NCI-H2107 (cell line): ENCODE measurements around the gene ADGRB3.

Experiments
- DNase-seq: peaks from one replicate; lab custom pipeline; 2025; lab: John Stamatoyannopoulos, UW

ADGRB3 gene

DNA sequence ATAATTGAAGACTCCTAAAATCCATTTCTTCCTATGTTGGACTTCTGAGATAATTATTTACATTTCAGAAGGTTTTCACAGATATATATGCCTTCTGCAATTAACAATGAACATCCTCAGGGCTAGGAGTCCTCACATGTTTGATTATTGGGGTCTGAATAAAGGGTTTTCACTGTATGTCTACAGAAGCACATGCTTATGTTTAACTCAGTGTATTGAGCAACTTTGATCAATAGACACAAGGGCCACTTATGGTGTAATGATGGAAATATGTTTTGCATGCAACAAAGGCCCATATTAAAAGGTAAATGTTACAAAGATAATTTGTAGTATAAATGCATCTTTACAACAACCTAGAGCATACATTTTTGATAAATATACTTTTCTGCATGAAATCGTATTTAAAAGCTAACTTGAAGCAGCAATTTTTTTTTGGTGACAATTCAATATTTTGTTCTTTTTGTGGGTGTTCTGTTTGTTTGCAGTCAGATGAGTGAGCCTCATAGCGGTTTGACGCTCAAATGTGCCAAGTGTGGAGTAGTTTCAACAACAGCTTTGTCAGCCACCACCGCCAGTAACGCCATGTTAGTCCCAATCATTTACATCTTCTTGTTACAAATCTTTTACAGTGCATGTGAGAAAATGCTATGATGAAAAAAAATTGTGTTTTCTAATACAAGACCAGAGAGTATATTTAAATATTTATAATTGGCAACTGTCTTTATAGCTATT lies 703.5 kb downstream of the ADGRB3 start:
- no peak for DNase-seq

DNA sequence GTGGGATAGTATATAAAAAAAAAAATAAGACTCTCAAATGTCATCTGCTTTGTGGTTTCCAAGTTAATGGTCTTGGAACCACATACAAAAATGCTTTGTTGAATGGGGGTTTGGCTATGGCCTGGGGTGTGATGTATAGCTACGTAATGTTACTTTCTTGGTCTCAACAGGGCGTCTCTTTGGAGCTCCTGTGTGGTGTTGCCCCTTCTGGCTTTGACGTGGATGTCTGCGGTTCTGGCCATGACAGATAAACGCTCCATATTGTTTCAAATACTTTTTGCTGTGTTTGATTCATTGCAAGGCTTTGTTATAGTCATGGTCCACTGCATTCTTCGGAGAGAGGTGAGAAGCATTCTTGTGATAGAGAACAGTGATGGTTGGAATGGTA lies 704.1 kb downstream of the ADGRB3 start:
- no peak for DNase-seq

DNA sequence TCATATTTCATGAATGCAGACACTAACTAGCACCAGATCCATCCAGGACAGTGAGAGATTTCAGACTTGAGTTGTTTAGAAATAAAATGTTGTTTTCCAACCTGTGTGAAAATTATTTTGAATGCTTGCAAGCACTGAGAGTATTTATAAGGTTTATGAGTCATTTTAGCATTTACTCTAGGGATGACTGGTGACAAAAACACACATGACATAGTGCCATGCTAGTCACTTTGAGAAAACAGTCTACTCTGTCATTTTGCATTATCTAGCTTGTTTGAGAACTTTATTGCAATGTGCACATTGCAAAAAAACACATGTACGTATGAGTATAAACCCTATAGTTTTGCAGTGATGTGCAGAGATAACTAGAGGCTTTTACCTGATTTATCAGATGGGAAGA lies 705.1 kb downstream of the ADGRB3 start:
- DNase-seq: no peak

DNA sequence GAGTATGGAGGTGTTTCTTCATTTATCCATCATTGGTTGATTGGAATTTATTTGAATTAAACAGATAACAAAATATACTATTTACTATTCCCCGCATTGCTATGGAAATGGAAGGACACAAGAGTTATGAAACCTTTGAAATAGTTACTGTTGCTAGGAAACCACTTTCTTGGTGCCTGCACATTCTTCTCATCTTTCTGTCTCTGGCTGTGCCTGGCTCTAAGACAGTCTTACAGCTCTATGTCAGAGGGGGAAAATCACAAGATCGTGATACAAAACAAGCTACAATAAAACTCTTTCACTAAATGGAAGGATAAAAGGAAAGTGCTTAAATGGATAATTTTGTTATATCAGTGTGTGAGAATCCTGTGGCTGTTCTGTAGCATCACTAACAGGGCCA lies 708.8 kb downstream of the ADGRB3 start:
- no peak for DNase-seq

DNA sequence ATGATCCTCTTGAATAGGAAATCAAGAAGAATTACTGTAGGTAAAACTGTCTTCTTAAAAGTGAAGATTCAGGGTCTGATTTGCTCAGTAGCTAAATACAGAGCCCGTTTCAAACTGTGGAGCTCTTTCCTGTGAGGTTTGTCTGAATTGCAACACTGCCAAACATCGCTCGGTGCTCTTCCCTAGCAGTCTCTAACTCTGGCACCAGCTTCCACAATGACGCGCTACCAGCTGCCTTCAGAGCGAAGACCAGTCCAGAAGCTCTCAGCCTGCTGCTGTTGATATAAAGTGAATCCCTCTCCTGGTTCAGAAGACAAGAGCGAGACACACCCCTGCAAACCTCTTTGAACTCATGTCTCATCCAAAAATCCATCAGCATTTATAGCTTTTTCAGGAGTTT lies 714.7 kb downstream of the ADGRB3 start:
- DNase-seq: no peak

DNA sequence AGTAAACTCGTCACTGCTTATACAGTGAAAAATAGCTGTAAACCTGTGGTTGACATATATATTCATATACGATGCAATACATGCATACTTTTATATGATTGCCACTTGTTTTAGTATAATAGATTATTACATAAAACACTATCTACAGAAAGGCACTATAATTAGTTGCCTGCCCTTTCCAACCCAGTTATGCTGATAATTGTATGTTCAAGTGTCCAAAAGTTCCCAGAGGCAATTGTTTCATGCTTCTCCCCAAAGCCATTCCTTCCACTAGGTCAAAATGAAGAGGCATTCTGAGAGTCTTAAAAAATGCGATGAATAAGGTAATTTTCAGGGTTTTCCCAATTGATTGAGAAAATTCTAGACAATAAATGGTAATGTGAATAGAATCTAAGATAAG lies 727.1 kb downstream of the ADGRB3 start:
- no peak for DNase-seq

DNA sequence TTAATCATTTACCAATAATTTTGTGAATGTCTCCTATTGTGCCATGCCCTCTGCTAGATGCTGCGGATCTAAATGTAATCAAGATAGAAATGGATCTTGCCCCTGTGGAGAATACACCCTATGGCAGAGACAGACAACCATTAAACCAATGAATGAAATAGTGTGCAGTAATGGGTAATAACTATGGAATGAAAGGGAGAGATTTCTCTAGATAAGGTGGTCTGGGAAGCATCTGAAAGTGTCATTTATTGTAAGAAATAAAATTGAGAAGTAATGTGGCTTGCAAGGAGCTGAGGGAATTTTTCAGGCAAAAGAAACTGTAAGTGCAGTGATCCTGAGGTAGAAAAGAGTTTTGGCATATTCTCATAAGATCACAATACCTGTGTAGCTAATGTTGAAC lies 731.7 kb downstream of the ADGRB3 start:
- DNase-seq: no peak

DNA sequence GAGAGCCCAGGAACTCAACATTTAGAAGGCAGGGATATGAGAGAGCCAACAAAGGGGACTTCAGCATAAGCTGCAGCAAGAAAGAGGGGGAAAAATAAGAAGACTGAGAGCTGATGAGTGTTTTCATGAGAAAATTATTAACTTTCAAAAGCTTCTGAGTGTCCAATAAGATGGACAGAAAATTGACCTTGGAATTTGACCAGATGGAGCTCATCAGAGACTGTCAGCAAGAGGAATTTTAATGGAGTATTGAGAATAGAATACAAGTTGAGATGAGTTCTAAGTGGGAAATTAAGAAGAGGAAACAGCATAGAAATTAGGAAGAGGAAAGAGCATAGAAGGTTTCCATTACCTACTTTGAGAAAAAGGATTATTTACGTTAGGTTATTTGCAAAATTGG lies 733.5 kb downstream of the ADGRB3 start:
- no peak for DNase-seq

DNA sequence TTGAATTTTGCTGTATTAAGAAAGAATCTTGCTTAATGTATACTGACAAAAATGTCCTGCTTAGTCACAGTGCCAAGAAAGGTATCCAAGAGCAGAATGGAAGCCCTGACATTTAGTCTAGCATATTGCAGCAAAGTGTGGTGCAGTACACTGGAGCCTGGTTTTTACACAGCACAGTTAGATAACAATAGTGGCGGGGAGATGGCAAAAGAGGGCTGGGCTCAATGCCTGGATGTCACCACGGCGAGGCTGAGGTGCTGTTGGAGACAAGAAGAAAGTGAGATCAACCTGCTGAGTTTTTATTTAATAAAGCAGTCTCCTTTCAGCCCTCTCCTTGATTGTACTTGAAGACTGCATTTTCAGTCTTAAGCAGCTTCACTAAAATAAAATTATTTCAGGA lies 735.7 kb downstream of the ADGRB3 start:
- DNase-seq: no peak

DNA sequence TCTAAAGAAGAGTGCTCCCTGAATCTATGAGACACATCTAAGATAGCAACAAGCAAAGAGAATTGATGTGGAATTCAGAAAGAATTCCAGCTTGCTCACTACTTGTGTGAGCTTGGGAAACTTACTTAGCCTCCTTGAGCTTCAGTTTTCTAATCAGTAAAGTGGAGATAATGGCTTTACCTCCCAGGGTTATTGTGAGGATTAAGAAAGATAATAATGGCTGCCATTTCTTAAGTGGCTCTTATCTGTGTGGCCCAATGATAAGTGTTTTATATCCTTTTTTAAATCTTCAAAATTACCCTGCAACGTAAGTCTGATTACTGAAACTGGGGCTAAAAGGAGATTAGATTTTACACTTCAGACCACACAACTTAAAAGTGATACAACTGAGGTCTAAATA lies 743.2 kb downstream of the ADGRB3 start:
- DNase-seq: no peak

DNA sequence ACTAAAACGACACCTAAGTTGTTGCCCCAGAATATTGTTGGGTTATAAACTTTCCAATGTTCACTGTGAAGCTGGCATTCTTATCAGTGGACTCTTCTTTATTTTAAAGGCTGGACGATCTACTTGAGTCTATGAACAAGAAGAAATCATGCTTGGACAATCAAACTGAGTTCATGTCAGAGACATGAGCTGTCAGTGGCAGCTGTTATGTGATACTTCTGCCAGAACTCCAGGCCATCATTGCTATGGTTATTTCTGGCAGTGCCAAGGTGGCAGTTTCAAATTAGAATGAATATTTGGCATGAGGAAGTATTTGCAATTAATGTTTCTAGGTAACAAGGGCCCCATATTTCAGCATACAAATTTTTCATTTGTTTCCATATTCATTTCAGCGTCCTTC lies 744.4 kb downstream of the ADGRB3 start:
- DNase-seq: no peak

DNA sequence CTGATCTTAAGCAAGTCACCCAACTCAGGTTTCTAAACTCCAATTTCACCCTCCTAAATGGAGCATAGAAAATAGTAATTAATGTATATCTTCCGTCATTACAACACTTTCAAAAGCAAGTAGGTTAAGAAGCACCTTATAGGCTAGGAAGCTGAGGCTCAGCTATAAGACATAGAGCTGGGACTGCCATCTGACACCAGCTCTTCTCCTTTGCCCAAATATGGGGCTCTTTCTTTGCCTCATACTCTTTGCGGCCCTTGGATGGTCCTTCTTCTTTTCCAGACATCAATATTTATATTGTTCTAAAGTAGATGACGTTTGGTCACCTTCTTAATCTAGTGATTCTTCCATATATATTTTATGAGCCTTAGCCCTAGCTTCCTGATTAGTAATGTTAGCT lies 748.5 kb downstream of the ADGRB3 start:
- DNase-seq: no peak

DNA sequence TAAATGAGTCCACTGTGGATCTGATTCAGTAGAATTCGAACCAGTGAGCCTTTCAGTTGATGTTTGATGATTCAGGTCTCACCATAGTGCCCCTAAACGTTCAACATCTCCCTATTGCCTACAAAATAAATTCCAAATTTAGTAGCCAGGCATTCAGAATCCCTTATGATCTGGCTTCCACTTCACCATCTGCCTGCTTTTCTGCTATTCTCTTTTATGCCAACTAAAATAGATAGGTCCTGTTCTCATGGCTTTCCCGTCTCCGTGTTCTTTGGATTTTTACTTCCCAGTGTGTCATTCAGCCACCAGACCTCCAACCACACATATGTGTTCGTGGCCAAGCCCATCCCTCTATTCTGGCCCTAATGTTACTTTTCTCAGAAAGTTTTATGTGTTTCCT lies 751.3 kb downstream of the ADGRB3 start:
- no peak for DNase-seq

DNA sequence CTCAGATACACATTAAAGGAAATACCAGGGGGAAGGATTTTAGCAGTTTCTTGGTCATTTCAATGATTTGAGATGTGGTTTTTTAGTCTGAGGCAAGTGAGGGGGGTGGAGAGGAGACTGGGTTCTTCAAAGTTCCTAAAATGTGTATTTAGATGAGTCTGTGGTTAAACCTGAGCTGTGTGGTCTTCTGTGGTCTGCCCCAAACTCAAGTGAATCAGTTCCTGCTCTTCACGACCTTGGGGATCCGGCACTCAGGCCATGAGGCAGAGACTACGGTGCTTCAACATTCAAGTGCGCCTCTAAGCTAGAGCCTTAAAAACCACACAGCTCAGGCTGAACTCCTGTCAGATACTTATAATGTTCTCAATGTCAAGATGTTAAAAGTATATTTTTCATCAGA lies 755.0 kb downstream of the ADGRB3 start:
- no peak for DNase-seq

DNA sequence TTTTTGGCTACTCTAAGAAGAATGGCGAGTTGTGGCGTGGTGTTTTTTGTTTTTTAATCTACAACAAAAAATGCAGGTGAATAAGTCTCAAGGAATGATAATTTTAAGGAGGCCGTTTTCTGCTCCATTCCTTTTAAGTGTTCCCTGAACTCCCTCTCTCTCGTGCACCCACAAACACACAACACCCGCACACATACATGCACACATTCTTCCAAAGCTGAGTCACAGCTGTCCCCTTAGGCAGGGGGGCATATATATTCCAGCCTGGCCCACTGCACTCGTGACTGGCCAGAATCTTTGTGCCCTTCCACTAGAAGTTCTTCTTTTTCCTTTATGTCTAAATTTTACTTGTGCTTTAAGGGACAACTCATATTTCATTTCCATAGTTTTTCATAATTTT lies 756.0 kb downstream of the ADGRB3 start:
- no peak for DNase-seq

DNA sequence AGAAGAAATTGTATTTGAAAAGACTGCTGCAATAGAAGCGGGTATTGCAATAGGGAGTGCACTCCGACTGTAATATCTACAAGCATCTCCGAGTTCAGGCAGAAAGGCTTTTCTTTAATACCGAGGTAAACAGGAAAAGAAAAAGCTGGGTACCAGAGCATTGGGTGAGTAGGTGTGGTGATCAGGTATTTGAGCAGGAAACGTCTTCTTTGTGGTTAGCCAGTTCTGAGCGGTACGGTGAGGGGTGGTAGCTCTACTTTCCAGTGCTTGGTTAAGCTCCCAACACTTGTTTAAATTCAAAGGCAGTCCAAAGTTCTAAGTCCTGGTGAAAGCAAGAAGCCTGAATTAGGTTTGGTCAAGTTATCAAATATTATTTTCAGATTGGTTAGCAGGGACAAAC lies 757.7 kb downstream of the ADGRB3 start:
- no peak for DNase-seq

DNA sequence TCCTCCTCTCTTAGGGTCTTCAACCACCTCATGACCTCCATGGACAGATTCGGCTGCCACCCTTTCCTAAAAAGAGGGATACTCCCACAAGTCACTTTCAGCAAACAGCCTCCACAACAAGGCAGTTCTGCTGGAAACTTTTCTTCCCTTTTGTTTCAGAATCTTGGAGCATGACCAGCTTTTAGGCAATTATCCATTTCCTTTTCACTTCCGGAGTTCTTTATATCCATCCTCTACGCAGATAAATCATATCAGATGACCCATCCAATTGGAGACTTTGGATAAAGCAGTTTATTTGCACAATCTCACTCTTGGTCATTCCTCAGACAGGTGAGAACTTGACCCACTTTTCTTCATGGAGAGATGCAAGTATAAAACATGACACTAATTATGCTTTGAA lies 763.2 kb downstream of the ADGRB3 start:
- no peak for DNase-seq

DNA sequence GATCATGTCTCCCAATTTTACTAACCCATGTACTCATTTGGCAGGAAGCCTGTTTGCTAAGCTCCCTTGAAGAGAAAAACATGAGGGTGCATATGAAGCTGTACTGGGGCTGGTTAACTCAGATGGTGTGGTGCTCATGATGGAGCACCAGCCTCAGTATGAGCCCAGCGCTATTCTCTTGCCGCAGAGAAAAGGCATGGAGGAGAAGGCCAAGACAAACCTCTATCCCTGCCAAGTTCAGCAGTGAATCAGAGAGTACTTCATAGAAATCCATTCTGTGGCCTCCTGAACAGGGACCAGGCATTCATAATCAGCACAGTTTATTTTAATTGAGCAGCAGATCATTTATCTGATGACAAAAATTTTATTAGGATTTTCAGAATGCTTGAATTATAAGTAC lies 763.6 kb downstream of the ADGRB3 start:
- no peak for DNase-seq

DNA sequence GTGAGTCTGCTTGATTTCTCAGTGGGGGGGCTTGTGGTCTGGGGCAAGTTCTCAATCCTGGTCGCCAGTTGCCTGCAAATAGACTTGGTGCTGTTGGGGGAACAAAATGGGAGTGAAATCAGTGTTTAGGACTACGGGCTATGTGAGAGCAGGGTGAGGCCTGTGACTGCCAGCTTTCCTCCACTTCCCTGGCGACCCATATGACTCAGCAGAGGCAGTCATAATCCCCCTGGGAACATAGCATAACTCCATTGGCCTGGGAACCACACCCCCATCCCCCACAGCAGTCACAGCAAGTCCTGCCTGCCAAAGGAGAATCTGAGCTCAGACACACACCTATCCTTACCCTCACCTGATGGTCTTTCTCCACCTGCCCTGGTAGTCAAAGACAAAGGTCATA lies 773.8 kb downstream of the ADGRB3 start:
- no peak for DNase-seq

DNA sequence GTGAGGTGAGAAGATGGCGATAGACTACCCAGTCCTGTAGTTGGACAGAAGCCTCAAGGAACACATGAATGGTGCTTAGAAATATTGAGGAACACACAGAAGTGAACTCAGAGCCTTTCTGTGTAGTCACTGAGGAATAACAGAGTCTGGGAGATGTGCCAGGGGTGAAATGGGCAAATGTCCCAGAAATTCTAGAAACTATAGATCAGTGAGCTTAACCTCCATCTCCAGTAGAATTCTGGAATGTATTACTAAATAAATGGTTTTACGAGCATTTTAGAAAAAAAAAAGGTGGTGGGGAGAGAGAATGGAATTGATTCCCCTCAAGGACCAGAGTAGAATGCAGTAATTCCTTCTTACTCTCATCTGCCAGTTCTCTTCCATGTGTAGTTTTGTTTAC lies 781.7 kb downstream of the ADGRB3 start:
- DNase-seq: no peak

DNA sequence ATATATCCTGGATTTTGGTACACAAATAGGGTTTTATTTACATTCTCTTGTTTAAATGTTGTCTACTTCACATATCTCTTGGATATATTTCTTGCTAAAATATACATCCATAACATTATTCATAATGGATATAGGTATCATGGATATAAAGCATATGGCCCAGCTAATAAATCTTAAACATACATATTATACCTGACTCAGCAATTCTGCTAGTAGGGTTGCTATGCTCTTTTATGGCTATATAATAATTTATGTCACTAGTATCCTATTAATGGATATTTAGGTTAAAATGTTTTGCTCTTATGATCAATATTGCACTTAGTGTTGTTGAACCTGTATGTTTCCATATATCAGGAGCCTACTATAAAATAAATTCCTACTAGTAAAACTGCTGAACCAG lies 786.2 kb downstream of the ADGRB3 start:
- no peak for DNase-seq

DNA sequence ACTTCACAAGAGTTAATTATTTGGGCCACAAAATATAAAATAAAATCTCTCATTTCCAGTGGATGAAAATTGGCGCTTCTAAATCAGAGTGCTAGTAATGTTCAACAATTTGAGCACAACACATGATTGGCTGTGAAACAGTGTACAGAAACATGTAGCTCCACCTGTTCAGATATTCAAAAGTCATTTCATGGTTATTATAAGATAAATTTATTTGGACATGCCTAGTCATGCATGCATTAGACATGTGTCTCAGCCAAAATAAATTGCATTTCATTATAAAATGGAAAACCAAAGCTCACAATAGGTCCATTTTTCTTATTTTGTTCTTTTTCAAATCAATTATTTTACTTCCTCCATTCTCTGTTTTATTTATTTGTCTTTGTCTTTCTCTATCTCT lies 786.9 kb downstream of the ADGRB3 start:
- DNase-seq: no peak

DNA sequence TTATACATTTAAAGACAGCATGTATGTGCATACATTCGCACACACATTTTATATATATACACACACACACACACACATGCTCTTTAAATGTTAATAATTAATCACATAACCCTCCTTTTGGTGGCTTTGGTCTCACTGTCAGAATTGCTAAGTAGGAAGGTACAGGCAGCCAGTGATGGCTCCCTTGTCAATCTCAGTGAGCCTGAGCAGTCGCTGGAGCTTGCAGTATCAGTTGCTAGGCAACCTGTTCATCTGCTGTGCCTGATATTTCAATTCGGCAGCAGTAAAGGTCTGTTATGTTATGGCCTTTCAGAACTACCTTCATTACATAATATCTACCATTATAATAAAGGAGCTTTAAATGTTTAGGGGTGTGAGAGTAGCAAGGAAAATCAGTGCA lies 787.4 kb downstream of the ADGRB3 start:
- no peak for DNase-seq

DNA sequence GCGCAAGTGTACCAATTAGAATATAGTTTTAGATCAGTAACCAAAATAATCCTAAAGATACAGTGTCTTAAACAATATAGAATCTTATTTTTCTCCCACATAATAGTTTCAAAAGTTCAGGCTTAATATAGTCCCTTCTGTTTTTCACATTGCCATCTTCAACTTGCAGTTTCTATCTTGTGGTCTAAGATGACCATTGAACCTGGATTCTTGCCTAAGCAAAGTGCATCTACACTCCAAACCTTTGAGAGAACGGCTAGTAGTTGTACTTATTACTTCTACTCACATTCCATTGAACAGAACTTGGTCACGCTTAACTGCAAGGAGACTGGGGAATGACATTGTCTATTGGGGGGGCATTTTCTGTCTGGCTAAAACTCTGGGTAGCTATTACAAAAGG lies 788.7 kb downstream of the ADGRB3 start:
- no peak for DNase-seq

DNA sequence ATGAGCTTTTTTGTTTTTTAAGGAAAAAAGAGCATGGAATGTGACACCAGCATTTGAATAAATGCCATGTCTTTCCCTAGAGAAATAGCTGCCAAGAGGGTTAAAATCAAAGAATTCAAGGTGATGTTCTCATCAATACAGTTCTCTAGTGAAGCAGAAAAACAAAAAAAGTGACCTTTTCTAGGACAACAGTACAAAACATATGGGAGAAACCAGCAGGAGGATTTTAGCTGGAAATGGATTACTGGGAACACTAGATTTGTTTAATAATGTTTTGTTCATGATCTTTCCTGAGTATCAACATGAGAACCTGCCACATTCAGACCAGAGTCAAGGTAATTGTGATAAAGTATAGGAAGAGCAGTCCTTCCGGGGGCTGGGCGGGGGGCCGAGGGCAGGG lies 789.5 kb downstream of the ADGRB3 start:
- DNase-seq: no peak
